ENCODE results near the gene MTA3.

Gene MTA3

GRCh38 chr2:42523341-42523740 is 45.1 kb upstream of the MTA3 start:
- no peak for TF ChIP-seq REST (IDR thresholded peaks at IDR 0.05; ENCODE audit: insufficient replicate concordance, low read depth)
- DNase-seq (ENCODE audit: low read depth in 1 of 2, low spot score in 1 of 2), result no peak
- H3K27me3 ChIP-seq (ENCODE audit: insufficient read depth, poor library complexity, severe bottlenecking), result no peaks in the 10 kb centered on the region
- no peak overlapping the region for H3K27ac ChIP-seq (replicated peaks)
- no peak overlapping the region for H3K4me3 ChIP-seq (replicated peaks; ENCODE audit: insufficient read depth, low read length)

GRCh38 chr2:42532397-42532796 is 36.0 kb upstream of the MTA3 start:
- no peak for DNase-seq (ENCODE audit: low read depth in 1 of 2, low spot score in 1 of 2)
- Histone ChIP-seq H3K27ac (replicated peaks) (no peak overlapping the region), H3K4me3 (replicated peaks; ENCODE audit: insufficient read depth, low read length) (no peak overlapping the region), H3K27me3 (ENCODE audit: insufficient read depth, poor library complexity, severe bottlenecking) (no peaks in the 10 kb centered on the region)
- TF ChIP-seq CTCF (IDR thresholded peaks at IDR 0.05; ENCODE audit: insufficient read depth, low read length), result no peak
- TF ChIP-seq SPI1 (IDR thresholded peaks at IDR 0.05; ENCODE audit: borderline replicate concordance, low read depth), result no peak
- no peak for TF ChIP-seq POLR2AphosphoS5 (IDR thresholded peaks at IDR 0.05; ENCODE audit: low read depth)
- no peak for TF ChIP-seq REST (IDR thresholded peaks at IDR 0.05; ENCODE audit: insufficient replicate concordance, low read depth)
- no peak for TF ChIP-seq GABPA (IDR thresholded peaks at IDR 0.05; ENCODE audit: low read depth)

- TF ChIP-seq SPI1 (IDR thresholded peaks at IDR 0.05; ENCODE audit: borderline replicate concordance, low read depth) (no peak), POLR2AphosphoS5 (IDR thresholded peaks at IDR 0.05; ENCODE audit: low read depth) (no peak), REST (IDR thresholded peaks at IDR 0.05; ENCODE audit: insufficient replicate concordance, low read depth) (no peak), GABPA (IDR thresholded peaks at IDR 0.05; ENCODE audit: low read depth) (no peak), CTCF (IDR thresholded peaks at IDR 0.05; ENCODE audit: insufficient read depth, low read length) (no peak)
- H3K4me3 ChIP-seq (replicated peaks; ENCODE audit: insufficient read depth, low read length), result no peak overlapping the region
- no peak overlapping the region for H3K27ac ChIP-seq (replicated peaks)
- DNase-seq (ENCODE audit: low read depth in 1 of 2, low spot score in 1 of 2), result no peak
- no peaks in the 10 kb centered on the region for H3K27me3 ChIP-seq (ENCODE audit: insufficient read depth, poor library complexity, severe bottlenecking)
Measured at GRCh38 chr2:42537493-42537892, 30.9 kb upstream of the MTA3 start.

GRCh38 chr2:42542871-42543270 is 25.6 kb upstream of the MTA3 start:
- Histone ChIP-seq H3K27ac (replicated peaks) (no peak overlapping the region), H3K4me3 (replicated peaks; ENCODE audit: insufficient read depth, low read length) (no peak overlapping the region), H3K27me3 (ENCODE audit: insufficient read depth, poor library complexity, severe bottlenecking) (no peaks in the 10 kb centered on the region)
- no peak for TF ChIP-seq REST (IDR thresholded peaks at IDR 0.05; ENCODE audit: insufficient replicate concordance, low read depth)
- DNase-seq (ENCODE audit: low read depth in 1 of 2, low spot score in 1 of 2), result no peak
